ENCODE data around the gene GPC4.

- no peak for TF ChIP-seq CTCF (IDR thresholded peaks at IDR 0.05; ENCODE audit: insufficient read depth, low read depth, low read length)
- no peak for TF ChIP-seq EZH2 (IDR thresholded peaks at IDR 0.05; ENCODE audit: insufficient read depth, low read length)
These were observed 22.5 kb upstream of the GPC4 start for GRCh38 chrX:133437766-133438165.

Measured in astrocyte (in vitro differentiated cells and primary cell).